Measurements from ENCODE around the gene TBXAS1. TPM values are rescaled to one million over a fixed set of nuclear protein-coding genes. Genes with fewer than 3 reads are reported as not detected.

Gene TBXAS1
- total RNA-seq, result 2.5 and 2.9 TPM in 2 replicates

DNA sequence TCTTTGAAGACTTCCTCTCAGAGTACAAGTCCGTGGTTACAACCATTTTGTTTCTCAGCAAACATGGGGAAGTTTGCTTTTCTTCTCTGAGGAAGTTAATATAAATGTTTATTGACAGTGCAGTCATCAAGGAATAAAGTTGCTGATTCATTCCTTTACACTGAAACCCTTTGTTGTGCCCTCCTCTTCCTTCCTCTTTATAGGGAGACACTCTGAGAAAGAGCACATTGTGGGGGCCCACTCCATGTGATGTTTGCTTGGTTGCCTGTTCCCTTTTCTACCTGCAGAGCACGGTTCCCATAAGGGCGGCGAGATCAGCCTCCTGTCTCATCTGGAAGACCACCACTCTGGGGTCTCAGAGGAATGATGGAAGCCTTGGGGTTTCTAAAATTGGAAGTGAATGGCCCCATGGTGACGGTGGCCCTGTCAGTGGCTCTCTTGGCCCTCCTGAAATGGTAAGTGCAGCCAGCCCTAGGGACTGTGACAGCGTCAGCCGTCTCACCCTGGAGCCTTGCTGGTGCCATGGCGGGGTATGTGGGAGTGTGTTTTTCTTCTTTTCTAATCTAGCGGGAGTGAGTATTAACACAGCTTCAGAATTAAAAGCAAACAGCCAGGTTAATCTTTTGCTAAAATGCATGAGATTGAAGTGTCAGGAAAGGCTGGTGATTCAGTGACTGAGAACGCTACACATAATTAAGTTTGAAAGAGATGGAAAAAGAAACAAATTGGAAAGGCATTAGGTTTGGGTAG lies at the start of gene TBXAS1:
Gene TBXAS1, plus strand, starts transcription at position 240 of the 750 bp plus-strand sequence. Its CDS starts 127 bp downstream, at position 367.

DNA sequence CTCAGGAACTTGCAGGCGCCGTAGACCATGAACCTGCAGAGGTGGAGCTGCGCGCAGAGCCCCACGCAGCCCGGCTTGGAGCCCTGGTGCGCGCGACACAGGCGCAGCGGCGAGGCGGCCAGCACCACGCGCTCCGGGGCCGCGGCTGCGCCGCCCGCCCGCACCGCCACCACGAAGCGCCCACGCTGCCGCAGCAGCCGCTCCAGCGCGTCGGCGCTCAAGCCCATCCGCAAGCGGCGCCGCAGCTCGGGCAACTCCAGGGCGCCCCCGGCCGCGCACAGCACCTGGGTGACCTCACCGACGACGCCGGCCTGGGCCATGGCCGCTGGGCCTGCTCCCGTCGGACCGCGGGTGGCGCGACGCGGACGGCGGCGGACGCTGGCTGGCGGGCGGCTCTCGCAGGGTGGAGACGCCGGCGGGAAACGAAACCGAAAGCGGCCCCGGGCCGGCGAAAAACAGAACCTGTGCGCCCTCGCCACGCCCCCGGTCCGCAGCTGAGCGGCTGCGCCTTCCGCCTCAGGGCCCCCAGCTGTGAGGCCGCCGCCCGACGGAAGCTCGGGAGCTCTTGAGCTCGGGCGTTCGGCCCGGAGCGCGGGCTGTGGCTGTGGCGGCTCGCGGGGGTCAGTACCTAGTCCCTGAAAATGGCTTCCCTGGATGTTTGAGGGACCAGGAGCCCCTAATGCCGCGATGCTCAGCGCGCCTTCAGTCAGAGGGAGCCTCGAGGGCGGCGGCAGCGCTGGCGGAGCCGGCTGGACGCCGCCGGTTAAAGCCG lies 233.7 kb downstream of the TBXAS1 start, which contains the start of gene PARP12:
Gene PARP12, minus strand, starts transcription at position 424 of the 772 bp plus-strand sequence. Its CDS starts 104 bp downstream, at position 320.

Other genes starting within 250 kb of the TBXAS1 start
- 25.2 and 26.5 TPM in 2 replicates for gene HIPK2, start 51.3 kb upstream of the TBXAS1 start, total RNA-seq
- gene PARP12, start 233.7 kb downstream of the TBXAS1 start, total RNA-seq, result 71.7 and 72.5 TPM in 2 replicates